HG02973 (cell line): ENCODE data around the gene ANKRD34A.

Source experiments
- ATAC-seq: cut with Tn5 transposase; IDR thresholded peaks from one replicate; pipeline ENCODE4 v1.9.1; 2021; ENCODE audit warnings: moderate library complexity; ENCODE audit not compliant: unreplicated experiment

The ANKRD34A gene

GRCh38 chr1:145974721-145975120 is 10.3 kb upstream of the ANKRD34A start:
- no peak for ATAC-seq

DNA sequence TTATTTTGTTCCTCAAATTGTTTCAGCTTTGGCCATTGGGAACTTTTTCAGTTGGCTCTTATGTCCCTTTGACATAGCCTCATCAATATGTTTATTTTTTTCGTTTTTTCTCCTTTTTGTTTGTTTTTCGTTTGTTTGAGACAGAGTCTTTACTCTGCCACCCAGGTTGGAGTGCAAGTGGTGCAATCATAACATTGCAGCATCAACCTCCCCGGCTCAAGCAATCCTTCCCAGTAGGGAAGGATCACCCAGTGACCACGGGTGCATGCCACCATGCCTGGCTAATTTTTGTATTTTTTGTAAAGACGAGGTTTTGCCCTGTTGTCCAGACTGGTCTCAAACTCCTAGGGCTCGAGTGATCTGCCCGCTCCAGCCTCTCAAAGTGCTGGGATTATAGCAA is 8.2 kb upstream of the ANKRD34A start:
- no peak for ATAC-seq

DNA sequence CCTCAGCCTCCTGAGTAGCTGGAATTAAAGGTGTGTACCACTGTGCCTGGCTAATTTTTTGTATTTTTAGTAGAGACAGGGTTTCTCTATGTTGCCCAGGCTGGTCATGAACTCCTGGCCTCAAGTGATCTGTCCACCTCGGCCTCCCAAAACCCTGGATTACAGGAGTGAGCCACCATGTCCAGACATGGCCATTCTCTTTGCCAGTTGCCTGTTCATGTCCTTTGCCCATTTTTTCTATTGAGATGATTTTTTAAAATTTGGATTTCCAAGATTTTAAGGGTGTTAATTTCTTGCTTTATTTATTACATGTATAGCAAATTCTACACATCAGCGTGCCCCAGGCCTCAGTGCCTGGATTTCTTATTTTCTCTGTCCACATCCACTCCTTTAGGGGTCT is 2.9 kb upstream of the ANKRD34A start:
- no peak for ATAC-seq

GRCh38 chr1:145965119-145965744 is 857 bp upstream of the ANKRD34A start:
- ATAC-seq: no peak

DNA sequence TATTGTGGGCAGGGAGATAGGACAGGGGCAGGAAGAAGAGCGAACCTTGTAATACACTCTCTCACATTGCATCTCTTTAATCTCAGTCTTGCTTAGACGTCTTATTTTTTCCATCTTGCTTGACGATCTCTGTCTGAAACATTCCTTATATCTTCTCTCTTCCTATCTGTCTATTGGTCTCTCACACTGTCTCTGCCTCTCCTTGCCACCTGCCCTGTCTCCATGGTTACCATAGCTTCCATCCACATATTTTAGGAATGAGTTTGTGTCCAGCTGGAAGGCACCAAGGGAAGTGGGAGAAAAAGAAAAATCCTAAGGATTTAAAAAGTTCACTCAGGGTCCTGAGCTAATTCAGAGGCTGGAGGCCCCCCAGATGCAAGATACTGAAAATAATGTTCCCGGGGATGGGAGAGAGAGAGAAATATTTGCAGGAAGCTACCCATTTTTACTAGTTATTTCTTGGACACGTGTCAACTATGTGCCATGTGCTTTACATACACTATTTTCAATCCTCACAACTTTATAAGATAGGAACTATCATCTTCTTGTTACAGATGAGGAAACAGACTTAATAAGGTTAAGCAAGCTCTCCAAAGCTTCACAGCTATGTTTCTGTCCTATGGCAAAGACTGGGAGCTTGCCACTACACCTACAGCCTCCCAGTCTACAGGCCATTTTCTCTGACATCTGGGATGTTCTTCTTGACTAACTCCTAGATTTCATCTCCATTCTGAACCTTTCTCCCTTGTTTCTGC is 933 bp downstream of the ANKRD34A start:
- ATAC-seq: no peak

- ATAC-seq: no peak
These were observed 1.9 kb downstream of the ANKRD34A start for GRCh38 chr1:145962157-145963102.

- no peak for ATAC-seq
These were observed 2.8 kb downstream of the ANKRD34A start for GRCh38 chr1:145961425-145962156.

- ATAC-seq: no peak
These were observed 3.3 kb downstream of the ANKRD34A start for GRCh38 chr1:145961109-145961424.

DNA sequence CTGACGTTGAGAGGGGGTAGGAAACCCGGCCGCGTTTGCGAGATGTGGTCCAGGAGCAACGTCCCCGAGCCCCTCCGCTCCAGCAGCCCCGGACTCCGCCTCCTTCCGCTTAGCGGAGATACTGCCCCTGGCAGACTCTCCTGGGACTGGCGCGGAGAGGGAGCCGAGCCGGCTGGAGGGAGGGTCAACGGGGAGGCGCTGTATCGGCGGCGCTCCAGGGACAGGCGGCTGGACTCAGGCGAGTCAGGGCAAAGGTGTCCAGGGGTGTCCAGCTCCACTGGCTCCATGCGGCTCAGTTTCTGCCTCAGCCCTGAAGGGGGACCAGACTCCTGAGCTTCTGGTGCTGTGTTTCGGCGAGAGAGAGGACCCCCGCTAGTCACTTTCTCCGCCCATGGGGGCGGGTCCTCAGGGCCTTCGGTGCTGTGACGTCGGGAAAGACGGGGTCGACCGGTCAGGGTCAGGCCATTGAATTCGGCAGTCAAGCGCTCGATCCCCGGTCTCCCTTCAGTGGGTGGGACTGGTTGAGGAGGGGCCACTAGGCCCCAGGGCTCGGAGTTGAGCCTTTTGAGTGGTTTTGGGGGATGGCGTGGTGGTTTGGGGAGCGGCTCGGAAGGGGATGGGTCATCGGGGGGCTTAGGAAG is 3.8 kb downstream of the ANKRD34A start:
- no peak for ATAC-seq

GRCh38 chr1:145959957-145960467 is 4.4 kb downstream of the ANKRD34A start:
- ATAC-seq: no peak

- no peak for ATAC-seq
These were observed 5.0 kb downstream of the ANKRD34A start for GRCh38 chr1:145959333-145959732.

DNA sequence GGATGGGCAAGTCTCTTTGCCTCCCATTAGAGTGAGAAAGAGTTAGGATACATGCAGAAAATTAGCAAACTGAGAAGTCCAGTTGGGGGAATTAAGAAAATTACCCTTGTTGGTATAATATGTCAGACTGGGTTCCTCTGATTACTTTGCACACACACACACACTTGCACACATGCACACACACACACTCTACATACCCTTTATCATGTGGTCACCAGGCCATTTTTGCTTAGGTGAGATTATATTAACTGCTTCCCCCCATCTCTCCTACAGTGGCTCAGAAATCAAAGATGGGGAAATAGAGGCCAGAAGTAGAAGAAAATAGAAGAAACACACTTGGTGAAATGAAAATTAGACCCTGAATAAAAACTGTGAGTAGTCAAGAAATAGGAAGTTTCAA is 5.6 kb downstream of the ANKRD34A start:
- ATAC-seq: no peak

- ATAC-seq: peak; percentile 80
These were observed 6.7 kb downstream of the ANKRD34A start, which contains the start of gene LIX1L for GRCh38 chr1:145957443-145958319. Gene LIX1L (minus strand): TSS chr1:145958017. CDS start chr1:145957927, 90 bp downstream.

DNA sequence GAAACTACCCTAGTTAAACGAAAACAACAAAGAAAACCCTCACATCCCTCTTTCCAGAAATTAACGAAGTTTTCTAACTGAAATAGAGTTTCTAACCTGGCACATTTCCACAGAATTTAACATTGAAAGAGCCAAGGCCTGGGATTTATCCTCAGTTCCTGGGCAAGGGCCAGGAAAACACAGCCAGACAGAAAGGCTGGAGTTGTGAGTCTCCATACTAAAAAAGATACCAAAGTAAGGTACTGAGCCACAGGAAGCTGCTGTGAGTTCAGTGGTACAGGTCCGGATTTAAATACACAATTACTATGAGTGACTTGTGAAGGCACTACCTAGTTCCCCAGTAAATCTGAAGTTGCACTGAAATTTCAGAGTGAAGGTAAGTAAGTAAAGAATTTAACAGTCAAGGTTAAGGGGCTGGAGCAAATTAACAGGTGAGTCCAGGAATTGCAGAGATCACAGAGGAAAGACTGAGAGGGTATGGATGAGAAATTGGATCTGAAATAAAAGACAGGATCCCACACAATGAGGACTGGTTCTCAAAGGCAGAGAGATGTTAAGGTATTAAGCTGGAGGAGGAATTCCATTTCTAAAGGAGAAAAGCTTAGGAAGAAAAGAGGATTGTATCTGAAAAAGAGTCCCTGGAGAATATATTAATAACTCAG is 7.5 kb downstream of the ANKRD34A start:
- ATAC-seq: no peak

- no peak for ATAC-seq
These were observed 8.0 kb downstream of the ANKRD34A start for GRCh38 chr1:145956361-145956760.

DNA sequence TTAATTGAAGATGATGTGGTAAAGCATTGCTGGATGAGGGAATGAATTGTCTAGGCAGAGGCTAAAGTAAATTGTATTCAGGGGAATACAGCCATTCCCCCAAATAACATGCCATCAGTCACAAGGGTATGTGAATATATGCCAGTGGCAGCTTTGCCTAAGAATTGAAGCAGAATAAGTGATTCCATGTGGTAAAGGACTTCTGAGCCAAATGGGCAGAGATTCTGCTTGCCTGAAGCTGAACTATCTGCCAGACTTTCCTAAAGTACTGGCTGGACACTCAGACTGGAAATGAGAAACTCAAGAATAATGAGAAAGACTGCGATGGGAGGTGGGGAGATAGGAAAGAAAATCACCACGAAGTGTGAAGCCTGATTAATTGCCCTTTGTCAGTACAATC is 8.9 kb downstream of the ANKRD34A start:
- ATAC-seq: no peak

DNA sequence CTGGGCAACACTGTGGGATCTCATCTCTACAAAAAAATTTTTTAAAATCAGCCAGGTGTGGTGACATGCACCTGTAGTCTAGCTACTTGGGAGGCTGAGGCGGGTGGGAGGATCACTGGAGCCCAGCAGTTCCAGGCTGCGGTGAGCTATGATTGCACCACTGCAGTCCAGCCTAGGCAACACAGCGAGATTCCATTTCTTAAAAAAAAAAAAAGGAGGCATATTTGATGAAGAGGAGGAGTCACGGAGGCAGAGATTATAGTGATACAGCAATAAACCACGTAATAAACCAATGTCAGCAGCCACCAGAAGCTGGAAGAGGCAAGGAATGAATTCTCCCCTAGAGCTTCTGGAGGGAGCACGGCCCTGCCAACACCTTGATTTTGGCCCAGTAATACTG is 10.5 kb downstream of the ANKRD34A start:
- ATAC-seq: no peak

DNA sequence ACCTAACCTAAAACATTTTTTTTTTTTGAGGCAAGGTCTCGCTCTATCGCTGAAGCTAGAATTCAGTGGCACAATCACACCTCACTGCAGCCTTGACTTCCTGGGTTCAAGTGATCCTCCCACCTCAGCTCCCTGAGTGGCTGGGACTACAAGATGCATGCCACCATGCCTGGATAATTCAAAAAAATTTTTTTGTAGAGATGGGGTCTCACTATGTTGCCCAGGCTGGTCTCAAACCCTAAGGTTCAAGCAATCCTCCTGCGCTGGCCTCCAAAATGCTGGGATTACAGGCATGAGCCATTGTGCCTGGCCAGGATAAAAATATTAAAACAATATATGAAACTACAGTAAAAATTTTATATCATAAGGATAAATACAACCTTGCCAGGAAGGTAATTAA is 11.5 kb downstream of the ANKRD34A start:
- no peak for ATAC-seq

- no peak for ATAC-seq
These were observed 12.8 kb downstream of the ANKRD34A start for GRCh38 chr1:145951526-145951925.
